Inflammatory macrophage treated with lipopolysaccharide for 1 hour (primary cell): ENCODE measurements around the gene B4GALNT1.
"Not testable (repeated sequence)": the region's sequence is repeated elsewhere in the genome, so short reads cannot be mapped to it uniquely, and the experiment has no call there.

Source experiments
- DNase-seq, 2 donors: peaks; one replicate each; pipeline ENCODE4 v3.0.0-alpha.2; 2020 to 2022

B4GALNT1 gene

GRCh38 chr12:57632958-57633840 is at the start of gene B4GALNT1:
Gene B4GALNT1 (minus strand): TSS chr12:57633201. CDS start chr12:57632132, 1,069 bp downstream.
- peak; percentile 40 to 59 for DNase-seq

- DNase-seq = no peak
Measured at GRCh38 chr12:57679697-57680096, 46.7 kb upstream of the B4GALNT1 start.

- not testable (repeated sequence) for DNase-seq
Measured at GRCh38 chr12:57677947-57678346, 44.9 kb upstream of the B4GALNT1 start.

GRCh38 chr12:57674691-57675090 is 41.7 kb upstream of the B4GALNT1 start:
- DNase-seq = no peak

GRCh38 chr12:57672801-57673200 is 39.8 kb upstream of the B4GALNT1 start:
- DNase-seq = no peak

GRCh38 chr12:57671811-57672210 is 38.8 kb upstream of the B4GALNT1 start:
- not testable (repeated sequence) for DNase-seq

GRCh38 chr12:57669691-57670090 is 36.7 kb upstream of the B4GALNT1 start:
- not testable (repeated sequence) for DNase-seq

- no peak for DNase-seq
Measured at GRCh38 chr12:57666897-57667296, 33.9 kb upstream of the B4GALNT1 start.

- DNase-seq = not testable (repeated sequence)
Measured at GRCh38 chr12:57665066-57665820, 32.2 kb upstream of the B4GALNT1 start.

GRCh38 chr12:57661376-57661775 is 28.4 kb upstream of the B4GALNT1 start:
- no peak for DNase-seq

- DNase-seq = no peak
Measured at GRCh38 chr12:57658890-57659289, 25.9 kb upstream of the B4GALNT1 start.

- no peak for DNase-seq
Measured at GRCh38 chr12:57657744-57658143, 24.7 kb upstream of the B4GALNT1 start.

- not testable (repeated sequence) for DNase-seq
Measured at GRCh38 chr12:57656408-57656807, 23.4 kb upstream of the B4GALNT1 start.

GRCh38 chr12:57655541-57656240 is 22.7 kb upstream of the B4GALNT1 start:
- DNase-seq = no peak

GRCh38 chr12:57654042-57654441 is 21.0 kb upstream of the B4GALNT1 start:
- DNase-seq = no peak

- not testable (repeated sequence) for DNase-seq
Measured at GRCh38 chr12:57646659-57647049, 13.7 kb upstream of the B4GALNT1 start.

GRCh38 chr12:57645990-57646658 is 13.1 kb upstream of the B4GALNT1 start:
- DNase-seq = not testable (repeated sequence)

- DNase-seq = no peak
Measured at GRCh38 chr12:57641699-57642442, 8.9 kb upstream of the B4GALNT1 start.

GRCh38 chr12:57640175-57641042 is 7.4 kb upstream of the B4GALNT1 start:
- no peak for DNase-seq

- DNase-seq = no peak
Measured at GRCh38 chr12:57638096-57638495, 5.1 kb upstream of the B4GALNT1 start.

GRCh38 chr12:57637364-57637763 is 4.4 kb upstream of the B4GALNT1 start:
- no peak for DNase-seq
